ENCODE data around the gene ALPK3.

- TF ChIP-seq CTCF (IDR thresholded peaks at IDR 0.05) (no peak), POLR2AphosphoS5 (IDR thresholded peaks at IDR 0.05) (no peak), POLR2A (IDR thresholded peaks at IDR 0.05) (no peak), EP300 (IDR thresholded peaks at IDR 0.05) (no peak)
These were observed 5.6 kb downstream of the ALPK3 start for GRCh38 chr15:84822653-84823281.

Measured in stomach (tissue), 4 donors.